ENCODE measurements around the gene GNS.

GRCh38 chr12:64681200-64682052 is 77.8 kb downstream of the GNS start:
- TF ChIP-seq CBX2 (IDR thresholded peaks at IDR 0.05; ENCODE audit: borderline replicate concordance, low read depth), result no peak
- TF ChIP-seq CTCF (IDR thresholded peaks at IDR 0.05), result no peak
- TF ChIP-seq POLR2A (IDR thresholded peaks at IDR 0.05; ENCODE audit: low read length), result no peak

Data from A549 (cell line).